Kidney epithelial cell (primary cell): ENCODE data around the gene NCKIPSD. TPM values are rescaled to one million over a fixed set of nuclear protein-coding genes. Genes with fewer than 3 reads are reported as not detected.

Experiments
- DNase-seq: peaks from one replicate; pipeline ENCODE4 v3.0.0-alpha.2; 2010; ENCODE audit warnings: low read depth
- H3K27me3 ChIP-seq: 2 replicates; pipeline ENCODE4 v1.6.0; 2011; ENCODE audit warnings: low read length; ENCODE audit not compliant: control insufficient read depth, insufficient read depth
- H3K36me3 ChIP-seq: 2 replicates; pipeline ENCODE4 v1.5.1; 2011; ENCODE audit warnings: low read length; ENCODE audit not compliant: control insufficient read depth, insufficient read depth
- H3K4me3 ChIP-seq: 2 replicates; pipeline ENCODE4 v1.5.1; 2011; ENCODE audit warnings: low read depth, mild to moderate bottlenecking, control low read depth, low read length
- total RNA-seq: library from RNA; depleted of rRNA; stranded (reverse); fragments of >200 nt; gene quantifications from 2 replicates; pipeline ENCODE4 v1.2.3, GENCODE V29; 2015
- TF ChIP-seq, protein P1 (sequence below): IDR thresholded peaks from 2 replicates; pipeline ENCODE4 v1.5.1; 2011; ENCODE audit warnings: mild to moderate bottlenecking, moderate library complexity, low read length, control low read depth, inconsistent platforms; ENCODE audit not compliant: insufficient read depth, poor library complexity, severe bottlenecking

NCKIPSD gene
- total RNA-seq, 1 donor from 2014 or later, result 15.3 TPM

DNA sequence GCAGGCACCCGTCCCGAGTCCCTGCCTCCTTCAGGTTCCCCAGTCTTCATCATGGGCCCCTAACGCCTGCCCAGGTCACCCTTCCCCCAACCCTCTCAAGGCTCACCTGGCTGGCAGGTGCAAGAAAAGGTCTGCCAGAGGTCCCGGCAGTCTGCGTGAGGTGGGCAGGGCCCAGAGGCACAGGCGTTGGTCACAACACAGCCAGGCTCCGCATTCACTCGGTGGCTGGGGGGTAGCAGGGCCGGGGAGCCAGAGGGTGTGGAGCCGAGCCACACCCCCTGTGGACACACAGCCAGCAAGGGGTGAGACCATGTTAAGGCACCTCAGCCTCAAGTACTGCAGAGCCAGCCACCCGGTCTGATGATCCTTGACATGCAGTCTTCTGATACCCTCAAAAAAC lies 33.9 kb downstream of the NCKIPSD start:
- Histone ChIP-seq H3K36me3 (no peaks in the 10 kb centered on the region), H3K4me3 (no peak overlapping the region), H3K27me3 (no peaks in the 10 kb centered on the region)
- DNase-seq, result no peak
- TF ChIP-seq, protein P1, sequence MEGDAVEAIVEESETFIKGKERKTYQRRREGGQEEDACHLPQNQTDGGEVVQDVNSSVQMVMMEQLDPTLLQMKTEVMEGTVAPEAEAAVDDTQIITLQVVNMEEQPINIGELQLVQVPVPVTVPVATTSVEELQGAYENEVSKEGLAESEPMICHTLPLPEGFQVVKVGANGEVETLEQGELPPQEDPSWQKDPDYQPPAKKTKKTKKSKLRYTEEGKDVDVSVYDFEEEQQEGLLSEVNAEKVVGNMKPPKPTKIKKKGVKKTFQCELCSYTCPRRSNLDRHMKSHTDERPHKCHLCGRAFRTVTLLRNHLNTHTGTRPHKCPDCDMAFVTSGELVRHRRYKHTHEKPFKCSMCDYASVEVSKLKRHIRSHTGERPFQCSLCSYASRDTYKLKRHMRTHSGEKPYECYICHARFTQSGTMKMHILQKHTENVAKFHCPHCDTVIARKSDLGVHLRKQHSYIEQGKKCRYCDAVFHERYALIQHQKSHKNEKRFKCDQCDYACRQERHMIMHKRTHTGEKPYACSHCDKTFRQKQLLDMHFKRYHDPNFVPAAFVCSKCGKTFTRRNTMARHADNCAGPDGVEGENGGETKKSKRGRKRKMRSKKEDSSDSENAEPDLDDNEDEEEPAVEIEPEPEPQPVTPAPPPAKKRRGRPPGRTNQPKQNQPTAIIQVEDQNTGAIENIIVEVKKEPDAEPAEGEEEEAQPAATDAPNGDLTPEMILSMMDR, result no peak

DNA sequence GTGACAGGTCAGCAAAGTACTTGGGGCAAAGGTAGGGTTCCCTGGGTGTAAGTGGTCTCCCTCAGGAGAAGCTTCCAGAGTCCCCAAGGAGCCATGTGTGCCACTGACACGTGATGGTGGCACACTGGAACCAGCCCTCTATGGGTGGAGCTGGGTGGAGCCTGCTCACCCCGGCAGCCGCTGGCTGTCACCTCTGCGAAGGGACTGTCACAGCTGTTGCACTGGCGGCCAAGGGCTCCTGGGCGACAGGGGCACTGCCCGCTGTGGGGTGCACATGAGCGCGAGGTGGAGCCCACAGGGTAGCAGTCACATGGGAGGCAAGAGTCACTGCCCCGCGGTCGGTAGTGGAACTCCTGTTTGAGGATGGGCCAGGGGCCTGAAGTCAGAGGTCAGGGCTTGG lies 35.0 kb downstream of the NCKIPSD start:
- DNase-seq, result no peak
- H3K36me3 ChIP-seq, result no peaks in the 10 kb centered on the region
- TF ChIP-seq, protein P1, result no peak
- H3K4me3 ChIP-seq, result no peak overlapping the region
- H3K27me3 ChIP-seq, result no peaks in the 10 kb centered on the region

DNA sequence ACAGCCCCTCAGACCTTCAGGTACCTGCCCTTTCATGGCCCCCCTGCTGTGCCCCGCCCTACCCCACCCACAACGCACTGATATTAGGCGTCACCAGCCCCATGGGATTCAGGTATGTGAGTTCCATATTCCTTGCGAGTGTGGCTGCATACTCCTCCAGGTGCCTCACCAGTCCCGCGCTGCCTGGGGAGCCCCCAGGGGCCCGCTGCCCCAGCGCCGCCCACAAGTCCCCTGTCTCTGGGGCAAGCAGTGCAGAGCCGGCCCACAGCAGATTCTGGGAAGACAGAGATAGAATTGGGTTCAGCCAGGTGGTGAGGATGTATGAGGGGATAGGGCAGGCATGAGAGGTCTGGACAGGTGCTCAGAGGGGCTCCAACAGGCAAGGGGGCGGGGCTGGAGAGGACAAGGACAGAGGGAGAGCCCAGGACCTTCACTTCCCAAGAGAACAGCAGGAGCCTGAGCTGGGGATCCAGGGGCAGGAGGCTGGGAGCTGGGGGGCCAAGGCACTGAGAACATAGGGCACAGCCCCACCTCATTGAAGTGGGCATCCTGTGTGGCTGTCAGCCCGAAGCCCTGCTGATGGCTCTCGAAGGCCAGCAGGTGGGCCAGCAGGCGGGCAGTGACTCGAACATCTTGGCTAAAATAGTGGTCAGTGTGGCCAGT lies 37.4 kb downstream of the NCKIPSD start:
- no peaks in the 10 kb centered on the region for H3K36me3 ChIP-seq
- no peak overlapping the region for H3K4me3 ChIP-seq
- no peak for DNase-seq
- no peaks in the 10 kb centered on the region for H3K27me3 ChIP-seq
- TF ChIP-seq, protein P1, result no peak

DNA sequence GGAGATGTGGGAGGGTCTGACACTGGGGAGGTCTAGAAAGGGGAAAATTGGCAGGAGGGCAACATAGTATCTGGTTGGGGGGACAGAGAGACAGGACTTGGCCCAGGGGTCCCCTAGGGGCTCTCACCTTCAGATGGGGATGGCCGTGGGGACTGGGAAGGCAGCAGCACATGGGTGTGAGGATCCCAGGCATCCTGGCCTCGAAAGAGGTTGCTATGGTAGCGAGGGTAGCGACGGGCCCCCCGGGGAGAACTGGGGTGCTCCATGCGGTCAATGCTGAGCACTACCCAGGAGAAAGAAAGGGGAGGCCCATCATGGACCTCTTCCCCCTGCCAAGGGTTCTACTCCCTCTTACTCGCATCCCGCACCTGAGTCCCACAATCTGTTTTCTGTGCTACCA lies 38.0 kb downstream of the NCKIPSD start:
- H3K4me3 ChIP-seq, result no peak overlapping the region
- no peak for DNase-seq
- TF ChIP-seq, protein P1, result no peak
- H3K27me3 ChIP-seq, result no peaks in the 10 kb centered on the region
- no peaks in the 10 kb centered on the region for H3K36me3 ChIP-seq

DNA sequence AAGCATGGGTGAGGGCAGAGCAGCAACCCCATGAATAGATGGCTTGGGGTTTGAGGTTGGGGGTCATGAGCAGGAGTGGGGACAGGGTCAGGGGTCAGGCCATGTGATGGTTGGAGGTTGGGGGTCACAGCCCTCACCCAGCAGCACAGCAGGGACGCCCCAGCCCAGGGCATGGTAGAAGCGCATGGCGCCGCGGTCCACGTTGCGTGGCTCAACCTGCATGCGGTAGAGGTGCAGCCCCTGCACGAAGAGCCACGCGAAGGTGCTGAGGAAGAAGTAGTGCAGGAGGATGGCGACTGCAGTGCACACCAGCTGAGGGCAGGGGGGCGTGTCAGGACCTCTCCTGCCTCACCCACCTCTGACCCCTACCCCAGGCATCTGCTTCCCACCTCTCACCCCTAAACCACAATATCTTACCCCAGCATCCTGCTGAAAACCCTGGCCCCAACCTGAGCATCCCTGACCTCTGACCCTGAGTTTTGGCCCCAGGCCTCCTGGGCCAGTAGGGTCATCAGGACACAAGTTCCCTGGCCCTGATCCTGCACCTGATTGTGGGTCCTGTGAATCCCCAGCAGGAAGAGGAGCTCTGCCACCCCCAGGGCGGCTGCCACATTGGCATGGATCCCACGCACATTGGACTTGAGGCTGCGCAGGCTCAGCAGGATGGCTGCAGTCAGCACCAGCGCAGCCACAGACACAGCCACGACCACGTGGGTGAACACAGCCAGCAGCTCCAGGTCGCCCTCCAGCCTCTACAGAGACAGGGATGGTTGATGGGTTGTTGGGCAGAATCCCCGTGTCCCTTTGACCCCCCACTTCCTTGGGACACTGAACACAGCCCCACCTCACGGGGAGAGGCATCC lies 40.6 kb downstream of the NCKIPSD start:
- TF ChIP-seq, protein P1, result no peak
- Histone ChIP-seq H3K36me3 (no peaks in the 10 kb centered on the region), H3K4me3 (no peak overlapping the region), H3K27me3 (no peaks in the 10 kb centered on the region)
- no peak for DNase-seq
